ENCODE measurements around the gene PAX4.

- TF ChIP-seq, protein P1, sequence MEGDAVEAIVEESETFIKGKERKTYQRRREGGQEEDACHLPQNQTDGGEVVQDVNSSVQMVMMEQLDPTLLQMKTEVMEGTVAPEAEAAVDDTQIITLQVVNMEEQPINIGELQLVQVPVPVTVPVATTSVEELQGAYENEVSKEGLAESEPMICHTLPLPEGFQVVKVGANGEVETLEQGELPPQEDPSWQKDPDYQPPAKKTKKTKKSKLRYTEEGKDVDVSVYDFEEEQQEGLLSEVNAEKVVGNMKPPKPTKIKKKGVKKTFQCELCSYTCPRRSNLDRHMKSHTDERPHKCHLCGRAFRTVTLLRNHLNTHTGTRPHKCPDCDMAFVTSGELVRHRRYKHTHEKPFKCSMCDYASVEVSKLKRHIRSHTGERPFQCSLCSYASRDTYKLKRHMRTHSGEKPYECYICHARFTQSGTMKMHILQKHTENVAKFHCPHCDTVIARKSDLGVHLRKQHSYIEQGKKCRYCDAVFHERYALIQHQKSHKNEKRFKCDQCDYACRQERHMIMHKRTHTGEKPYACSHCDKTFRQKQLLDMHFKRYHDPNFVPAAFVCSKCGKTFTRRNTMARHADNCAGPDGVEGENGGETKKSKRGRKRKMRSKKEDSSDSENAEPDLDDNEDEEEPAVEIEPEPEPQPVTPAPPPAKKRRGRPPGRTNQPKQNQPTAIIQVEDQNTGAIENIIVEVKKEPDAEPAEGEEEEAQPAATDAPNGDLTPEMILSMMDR (conservative IDR thresholded peaks at IDR 0.05 in 1 of 2, IDR thresholded peaks at IDR 0.05 in 1 of 2; ENCODE audit: low read depth in 1 of 2, low read length in 2 of 2) = no peak
- no peak for TF ChIP-seq EZH2 (IDR thresholded peaks at IDR 0.05; ENCODE audit: low read length, missing control alignments)
Measured at GRCh38 chr7:127571741-127572505, 46.0 kb downstream of the PAX4 start.

All from fibroblast of lung (primary cell).